HUES6 (cell line): ENCODE measurements around the gene MAST1.
"Not testable (repeated sequence)": the region's sequence is repeated elsewhere in the genome, so short reads cannot be mapped to it uniquely, and the experiment has no call there.

Experiments used
- H3K27ac ChIP-seq: 2 replicates; pipeline ENCODE4 v1.7.0; 2013; ENCODE audit warnings: low read depth, mild to moderate bottlenecking, low read length, inconsistent platforms
- H3K27me3 ChIP-seq: 2 replicates; pipeline ENCODE4 v1.6.1; 2013; ENCODE audit warnings: low read length; ENCODE audit not compliant: control insufficient read depth, insufficient read depth
- H3K36me3 ChIP-seq: 2 replicates; pipeline ENCODE4 v1.6.1; 2013; ENCODE audit warnings: low read length; ENCODE audit not compliant: control insufficient read depth, insufficient read depth
- H3K4me1 ChIP-seq: 2 replicates; pipeline ENCODE4 v1.6.1; 2013; ENCODE audit warnings: low read length; ENCODE audit not compliant: control insufficient read depth, insufficient read depth
- H3K4me3 ChIP-seq: 2 replicates; pipeline ENCODE4 v1.5.1; 2013; ENCODE audit warnings: low read depth, low read length
- H3K9ac ChIP-seq: one replicate; pipeline ENCODE4 v1.6.1; 2013; ENCODE audit warnings: mild to moderate bottlenecking, low read length
- H3K9me3 ChIP-seq: 2 replicates; pipeline ENCODE4 v1.6.1; 2013; ENCODE audit warnings: low read depth, low read length; ENCODE audit not compliant: control insufficient read depth, insufficient read depth

The MAST1 gene

DNA sequence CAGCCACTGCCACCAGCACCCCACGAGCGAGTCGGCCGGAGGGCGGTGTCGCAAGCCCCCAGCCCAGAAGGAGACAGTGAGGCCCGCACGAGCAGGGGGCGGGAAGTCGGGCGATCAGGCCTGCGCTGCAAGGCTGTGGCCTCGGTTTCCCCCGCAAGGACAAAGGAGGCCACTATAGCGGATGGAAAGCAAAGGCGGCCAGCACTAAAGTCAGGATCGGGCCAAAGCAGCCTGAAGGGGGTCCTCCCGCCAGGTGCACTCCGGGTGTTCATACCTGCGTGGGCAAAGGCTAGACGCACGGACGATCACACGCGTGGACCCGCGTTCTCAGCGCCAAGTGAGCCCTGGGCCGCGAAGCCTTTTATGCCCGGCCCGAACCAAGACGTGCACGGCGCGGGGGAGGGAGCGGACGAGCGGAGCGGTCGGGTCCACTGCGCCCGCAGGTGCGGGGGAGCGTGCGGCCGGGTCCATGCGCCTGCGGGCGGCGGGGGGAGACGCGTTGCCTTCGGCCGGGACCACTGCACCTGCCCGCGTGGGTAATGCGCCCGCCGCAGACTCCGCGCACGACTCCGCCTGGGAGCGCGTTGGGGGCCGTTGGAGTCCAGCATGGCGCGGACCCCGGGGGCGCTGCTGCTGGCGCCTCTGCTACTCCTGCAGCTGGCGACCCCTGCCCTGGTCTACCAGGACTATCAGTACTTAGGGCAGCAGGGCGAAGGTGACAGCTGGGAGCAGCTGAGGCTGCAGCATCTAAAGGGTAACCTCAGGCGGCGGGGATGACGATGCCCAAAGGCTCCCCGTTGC, 36.6 kb upstream of the MAST1 start, which contains the start of the genes PRDX2 and THSD8:
PRDX2 (minus strand) TSS at position 335 of the 801 bp plus-strand sequence. CDS start 539 bp downstream, outside the sequence.
THSD8 (plus strand) TSS at position 604 of the 801 bp plus-strand sequence; CDS start at position 607, 3 bp downstream.
- H3K4me3 ChIP-seq: peak within 1 kb of the TSS; percentile 96
- H3K4me1 ChIP-seq: peaks cover 11% of the 10 kb centered on the region
- H3K27ac ChIP-seq: peak within 1 kb of the TSS; percentile 70; the same call in 1 of the 2 replicates

DNA sequence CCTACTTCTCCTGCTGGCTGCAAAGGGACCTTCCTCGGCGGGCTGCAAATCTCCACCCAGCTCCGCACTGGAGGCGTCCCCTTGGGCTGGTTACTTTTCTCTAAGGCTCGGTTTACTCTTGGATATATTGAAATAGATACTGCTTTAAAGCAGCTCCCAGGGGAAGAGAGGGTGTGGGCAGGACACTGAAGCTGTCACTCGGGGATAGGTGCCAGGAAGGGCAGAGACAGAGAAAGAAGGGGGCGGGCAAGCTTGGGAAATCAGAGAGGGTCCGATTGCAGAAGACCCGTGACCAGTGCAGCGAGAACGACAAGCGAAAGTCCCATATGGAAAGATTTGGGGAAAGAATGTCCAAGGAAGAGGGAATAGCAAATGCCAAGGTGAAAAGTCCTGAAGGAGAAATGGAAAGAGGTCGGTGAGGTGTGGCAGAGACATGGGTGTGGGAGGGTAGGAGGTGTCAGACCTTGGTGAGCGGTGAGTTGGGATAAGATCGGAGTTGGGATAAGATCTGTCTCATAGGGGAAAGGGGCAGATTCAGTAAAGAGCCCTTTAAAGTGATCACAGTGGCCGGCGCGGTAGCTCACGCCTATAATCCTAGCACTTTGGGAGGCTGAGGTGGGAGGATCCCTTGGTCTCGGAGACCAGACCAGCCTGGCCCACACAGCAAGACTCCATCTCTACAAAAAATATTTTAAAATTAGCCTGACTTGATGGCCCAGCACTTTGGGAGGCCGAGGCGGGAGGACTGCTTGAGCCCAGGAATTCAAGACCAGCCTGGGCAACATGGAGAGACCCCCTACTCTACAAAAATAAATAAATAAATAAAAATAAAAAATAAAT, 35.8 kb upstream of the MAST1 start:
- Histone ChIP-seq H3K36me3 (peaks cover 27% of the 10 kb centered on the region), H3K27me3 (peaks cover 6% of the 10 kb centered on the region), H3K4me1 (peaks cover 17% of the 10 kb centered on the region), H3K4me3 (peak overlapping the region; percentile 96), H3K27ac (no peak overlapping the region), H3K9ac (peak overlapping the region; percentile 91), H3K9me3 (no peaks in the 10 kb centered on the region)

More for the DNA sequence above, 36.6 kb upstream of the MAST1 start, which contains the start of the genes PRDX2 and THSD8:
- peaks cover 23% of the 10 kb centered on the region for H3K36me3 ChIP-seq
- H3K27me3 ChIP-seq: peaks cover 6% of the 10 kb centered on the region
- H3K9ac ChIP-seq: peak within 1 kb of the TSS; percentile 91
- H3K9me3 ChIP-seq: no peaks in the 10 kb centered on the region

DNA sequence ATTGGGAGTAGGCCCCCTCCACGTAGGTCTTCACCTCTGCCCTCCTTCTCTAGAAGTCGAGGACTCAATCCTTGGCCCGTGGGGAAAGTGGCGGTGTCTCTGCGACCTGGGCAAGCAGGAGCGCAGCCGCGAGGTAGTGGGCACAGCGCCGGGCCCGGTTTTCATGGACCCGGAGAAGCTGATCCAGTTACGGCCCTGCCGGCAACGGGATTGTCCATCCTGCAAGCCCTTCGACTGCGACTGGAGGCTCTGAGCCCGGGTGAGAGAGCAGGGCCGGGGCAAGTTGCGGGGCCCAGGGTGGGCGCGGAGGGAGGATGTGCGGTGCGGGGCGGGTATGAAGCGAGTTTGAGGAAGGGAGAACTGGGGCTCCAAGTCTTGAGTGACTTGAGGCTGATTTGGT, 34.3 kb upstream of the MAST1 start:
- no peak overlapping the region for H3K4me3 ChIP-seq
- H3K4me1 ChIP-seq: peaks cover 17% of the 10 kb centered on the region
- H3K9ac ChIP-seq: no peak overlapping the region
- H3K27me3 ChIP-seq: peaks cover 6% of the 10 kb centered on the region
- H3K27ac ChIP-seq: no peak overlapping the region
- peaks cover 32% of the 10 kb centered on the region for H3K36me3 ChIP-seq
- no peaks in the 10 kb centered on the region for H3K9me3 ChIP-seq

DNA sequence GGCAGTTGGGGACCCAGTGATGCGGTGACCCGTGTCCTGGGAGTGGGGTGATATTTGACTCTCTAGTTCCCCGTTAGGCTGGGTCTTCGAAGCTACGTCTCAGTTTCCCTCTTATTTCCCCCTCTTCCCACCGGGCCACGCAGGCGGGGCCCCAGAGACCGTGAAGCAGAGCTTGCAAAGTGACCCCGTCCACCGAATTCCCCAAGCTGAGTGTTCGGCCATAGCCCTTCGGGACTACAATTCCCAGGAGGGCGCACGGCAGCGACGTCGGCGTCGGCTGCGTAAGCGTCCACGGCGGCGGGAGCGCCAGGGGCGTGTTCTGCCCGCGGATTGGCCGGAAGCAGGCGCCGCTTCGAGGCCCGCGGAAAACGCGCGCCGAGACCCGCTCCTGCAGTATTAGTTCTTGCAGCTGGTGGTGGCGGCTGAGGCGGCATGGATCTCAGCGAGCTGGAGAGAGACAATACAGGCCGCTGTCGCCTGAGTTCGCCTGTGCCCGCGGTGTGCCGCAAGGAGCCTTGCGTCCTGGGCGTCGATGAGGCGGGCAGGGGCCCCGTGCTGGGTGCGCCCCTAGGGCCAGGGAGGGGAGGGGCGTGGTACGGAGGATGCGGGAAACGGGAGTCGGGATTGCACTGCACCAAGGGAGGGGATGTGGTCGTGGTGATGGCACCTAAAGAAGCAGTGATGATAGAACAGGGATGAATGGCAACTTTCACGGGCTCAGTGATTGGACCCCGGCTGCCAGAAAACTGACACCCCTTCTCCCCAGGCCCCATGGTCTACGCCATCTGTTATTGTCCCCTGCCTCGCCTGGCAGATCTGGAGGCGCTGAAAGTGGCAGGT, 31.9 kb upstream of the MAST1 start, which contains the start of gene RNASEH2A:
RNASEH2A (plus strand) TSS at position 343 of the 840 bp plus-strand sequence; CDS start at position 433, 90 bp downstream.
- H3K4me1 ChIP-seq: peaks cover 10% of the 10 kb centered on the region
- peak within 1 kb of the TSS; percentile 44; the same call in 1 of the 2 replicates for H3K27ac ChIP-seq
- H3K4me3 ChIP-seq: peak within 1 kb of the TSS; percentile 85
- no peaks in the 10 kb centered on the region for H3K9me3 ChIP-seq
- peak within 1 kb of the TSS; percentile 86 for H3K9ac ChIP-seq
- peaks cover 6% of the 10 kb centered on the region for H3K27me3 ChIP-seq
- peaks cover 32% of the 10 kb centered on the region for H3K36me3 ChIP-seq

DNA sequence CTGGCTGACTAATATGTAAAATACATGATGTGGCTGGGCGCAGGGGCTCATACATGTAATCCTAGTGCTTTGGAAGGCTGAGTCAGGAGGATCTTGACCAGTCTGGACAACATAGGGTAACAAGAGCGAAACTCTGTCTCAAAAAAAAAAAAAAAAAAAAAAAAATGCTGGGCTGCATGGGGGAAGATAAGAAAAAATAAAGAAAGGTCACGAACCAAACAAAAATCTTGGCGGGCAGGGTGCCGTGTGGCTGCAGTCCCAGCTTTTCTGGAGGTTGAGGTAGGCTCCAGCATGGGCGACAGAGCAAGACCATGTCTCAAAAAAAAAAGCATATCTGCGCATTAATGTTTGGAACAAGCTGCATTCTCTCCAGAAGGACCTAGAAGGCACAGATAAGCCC, 23.2 kb upstream of the MAST1 start:
- no peaks in the 10 kb centered on the region for H3K9me3 ChIP-seq
- H3K27ac ChIP-seq: no peak overlapping the region
- no peaks in the 10 kb centered on the region for H3K4me1 ChIP-seq
- H3K27me3 ChIP-seq: no peaks in the 10 kb centered on the region
- H3K36me3 ChIP-seq: peaks cover 39% of the 10 kb centered on the region
- no peak overlapping the region for H3K9ac ChIP-seq
- no peak overlapping the region for H3K4me3 ChIP-seq

DNA sequence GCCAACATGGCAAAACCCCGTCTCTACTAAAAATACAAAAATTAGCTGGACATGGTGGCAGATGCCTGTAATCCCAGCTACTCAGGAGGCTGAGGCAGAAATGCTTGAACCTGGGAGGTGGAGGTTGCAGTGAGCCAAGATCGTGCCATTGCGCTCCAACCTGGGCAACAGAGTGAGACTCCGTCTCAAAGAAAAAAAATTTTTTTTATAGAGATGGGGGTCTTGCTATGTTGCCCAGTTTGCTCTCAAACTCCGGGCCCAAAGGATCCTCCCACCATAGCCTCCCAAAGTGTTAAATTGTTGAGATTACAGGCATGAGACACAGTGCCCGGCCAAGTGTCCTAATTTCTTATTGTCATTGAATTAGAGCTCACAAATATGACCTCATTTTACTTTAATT, 21.1 kb upstream of the MAST1 start:
- H3K4me3 ChIP-seq, H3K27ac ChIP-seq, H3K4me1 ChIP-seq, H3K9ac ChIP-seq, H3K27me3 ChIP-seq, H3K9me3 ChIP-seq: not testable (repeated sequence)
- peaks cover 24% of the 10 kb centered on the region for H3K36me3 ChIP-seq

DNA sequence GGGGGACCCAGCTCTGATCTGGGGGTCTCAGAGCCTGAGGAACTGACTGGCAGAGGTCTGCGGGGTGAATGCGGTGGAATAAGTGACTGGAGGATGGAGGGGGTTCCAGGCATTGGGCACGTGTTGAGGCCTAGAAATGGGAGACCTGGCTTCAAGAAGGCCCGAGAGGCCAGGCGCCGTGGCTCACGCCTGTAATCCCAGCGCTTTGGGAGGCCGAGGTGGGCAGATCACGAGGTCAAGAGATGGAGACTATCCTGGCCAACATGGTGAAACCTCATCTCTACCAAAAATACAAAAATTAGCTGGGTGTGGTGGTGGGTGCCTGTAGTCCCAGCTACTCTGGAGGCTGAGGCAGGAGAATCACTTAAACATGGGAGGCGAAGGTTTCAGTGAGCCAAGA, 20.5 kb upstream of the MAST1 start:
- H3K4me3 ChIP-seq, H3K4me1 ChIP-seq, H3K27ac ChIP-seq, H3K9ac ChIP-seq, H3K9me3 ChIP-seq, H3K27me3 ChIP-seq: not testable (repeated sequence)
- H3K36me3 ChIP-seq: peaks cover 20% of the 10 kb centered on the region

DNA sequence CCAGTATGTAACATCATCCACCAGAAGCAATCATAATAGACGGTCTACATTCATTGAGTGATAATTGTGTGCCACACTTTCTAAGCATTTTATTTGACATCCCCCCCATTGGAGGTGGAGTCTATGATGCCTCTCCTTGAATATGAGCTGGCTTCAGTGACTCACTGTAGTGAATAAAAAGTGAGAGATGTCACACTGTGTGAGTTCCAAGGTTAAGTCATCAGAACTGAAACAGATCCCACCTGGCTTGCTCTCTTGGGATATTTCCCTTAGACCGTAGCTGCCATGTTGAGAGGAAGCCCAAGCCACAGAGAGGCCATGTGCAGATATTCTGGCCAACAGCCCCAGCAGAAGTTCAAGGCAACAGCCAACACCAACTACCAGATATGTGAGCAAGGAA, 16.6 kb upstream of the MAST1 start:
- Histone ChIP-seq H3K9me3 (0 out of 2 replicates have a peak, but pooled peaks cover 2% of the 10 kb centered on the region), H3K27ac (no peak overlapping the region), H3K36me3 (no peaks in the 10 kb centered on the region), H3K27me3 (no peaks in the 10 kb centered on the region), H3K9ac (no peak overlapping the region), H3K4me1 (peaks cover 3% of the 10 kb centered on the region; the same call in 1 of the 2 replicates), H3K4me3 (no peak overlapping the region)

DNA sequence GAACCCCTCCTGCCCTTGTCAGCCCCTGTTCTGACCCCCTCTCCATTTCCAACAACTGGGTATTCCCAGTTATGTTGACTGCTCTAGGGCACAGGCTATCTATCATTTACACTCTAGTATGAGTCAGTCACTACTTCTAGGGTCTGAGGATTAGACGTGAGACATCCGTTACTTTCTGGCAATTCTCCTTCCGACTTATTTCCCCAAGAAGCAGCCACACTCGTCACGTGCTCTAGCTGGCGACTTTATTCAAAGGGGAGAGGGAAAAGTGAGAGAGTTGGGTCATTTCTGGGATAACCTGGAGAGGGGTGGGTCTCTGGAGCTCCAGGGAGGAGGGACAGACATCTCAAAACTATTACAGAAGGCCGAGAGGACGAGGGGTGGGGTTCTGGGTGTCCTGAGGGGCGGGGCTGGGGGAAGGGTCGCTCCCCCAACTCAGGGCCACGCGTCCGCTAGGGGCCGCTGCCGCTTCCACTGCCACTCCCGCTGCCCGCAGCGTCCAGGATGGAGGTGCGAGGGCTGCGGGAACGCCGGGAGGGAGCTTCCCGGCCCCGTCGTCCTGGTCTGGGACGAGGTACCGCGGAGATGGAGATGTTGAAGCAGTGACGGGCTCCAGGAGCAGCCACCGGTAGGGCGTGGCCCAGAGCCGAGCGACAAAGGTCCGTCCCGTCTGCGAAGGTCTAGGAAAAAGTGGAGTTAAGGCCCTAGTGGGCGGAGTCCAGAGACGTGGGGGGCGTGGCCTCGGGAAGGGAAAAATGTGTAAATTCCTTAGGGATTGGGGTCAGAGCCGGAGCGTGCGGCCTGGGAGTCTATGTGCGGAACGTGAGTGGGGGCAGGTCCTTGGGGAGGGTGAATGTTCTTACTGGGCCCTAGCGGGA, 12.8 kb upstream of the MAST1 start:
- Histone ChIP-seq H3K4me3 (peak overlapping the region; percentile 45), H3K27ac (no peak overlapping the region), H3K27me3 (peaks cover 18% of the 10 kb centered on the region; the same call in 1 of the 2 replicates), H3K36me3 (no peaks in the 10 kb centered on the region), H3K9me3 (0 out of 2 replicates have a peak, but pooled peaks cover 2% of the 10 kb centered on the region), H3K4me1 (peaks cover 6% of the 10 kb centered on the region; the same call in 1 of the 2 replicates), H3K9ac (no peak overlapping the region)
